HG03354 (cell line): ENCODE data around the gene C1QA.
"Not testable (repeated sequence)": the region's sequence is repeated elsewhere in the genome, so short reads cannot be mapped to it uniquely, and the experiment has no call there.

Experiments
- ATAC-seq: cut with Tn5 transposase; IDR thresholded peaks from one replicate; pipeline ENCODE4 v1.9.1; 2021; ENCODE audit warnings: mild to moderate bottlenecking; ENCODE audit not compliant: unreplicated experiment, poor library complexity, severe bottlenecking

Gene C1QA

DNA sequence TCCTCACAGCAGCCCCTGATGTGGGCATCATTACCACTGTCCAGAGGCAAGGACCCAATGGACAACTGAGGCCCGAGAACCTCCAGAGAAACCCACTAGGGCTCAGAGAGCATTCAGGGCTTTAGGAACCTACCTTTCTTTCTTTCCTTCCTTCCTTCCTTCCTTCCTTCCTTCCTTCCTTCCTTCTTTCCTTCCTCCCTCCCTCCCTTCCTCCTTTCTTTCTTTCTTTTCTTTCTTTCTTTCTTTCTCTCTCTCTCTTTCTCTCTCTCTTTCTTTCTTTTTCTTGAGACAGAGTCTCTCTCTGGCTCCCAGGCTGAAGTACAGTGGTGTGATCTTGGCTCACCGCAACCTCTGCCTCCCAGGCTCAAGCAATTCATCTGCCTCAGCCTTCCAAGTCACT is 32.4 kb downstream of the C1QA start:
- ATAC-seq = not testable (repeated sequence)

DNA sequence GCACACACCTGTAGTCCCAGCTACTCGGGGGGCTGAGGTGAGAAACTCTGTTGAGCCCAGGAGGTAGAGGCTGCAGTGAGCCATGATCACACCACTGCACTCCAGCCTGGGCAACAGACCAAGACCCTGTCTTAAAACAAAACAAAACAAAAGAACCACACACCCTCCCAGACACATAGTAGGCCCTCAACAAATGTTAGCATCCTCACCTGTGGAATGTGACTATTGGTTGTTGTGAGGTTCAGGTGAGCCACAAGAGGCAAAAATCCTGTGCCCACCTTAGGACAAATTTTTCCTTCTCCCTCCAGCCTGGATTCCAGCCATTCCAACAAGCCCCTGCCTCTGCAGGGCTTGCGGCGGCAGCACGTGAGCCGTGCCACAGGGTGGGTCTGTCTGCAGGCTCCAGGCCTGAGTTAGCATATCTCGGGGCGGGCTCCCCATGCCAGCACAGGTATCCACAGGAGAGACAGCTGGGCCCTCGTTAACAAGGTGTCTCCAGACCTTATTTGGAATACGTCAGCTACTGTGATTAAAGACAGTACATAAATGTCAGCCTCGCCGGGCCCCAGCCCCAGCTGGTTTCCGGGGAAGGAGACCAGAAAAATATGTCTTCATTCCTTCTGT is 34.0 kb downstream of the C1QA start:
- no peak for ATAC-seq

DNA sequence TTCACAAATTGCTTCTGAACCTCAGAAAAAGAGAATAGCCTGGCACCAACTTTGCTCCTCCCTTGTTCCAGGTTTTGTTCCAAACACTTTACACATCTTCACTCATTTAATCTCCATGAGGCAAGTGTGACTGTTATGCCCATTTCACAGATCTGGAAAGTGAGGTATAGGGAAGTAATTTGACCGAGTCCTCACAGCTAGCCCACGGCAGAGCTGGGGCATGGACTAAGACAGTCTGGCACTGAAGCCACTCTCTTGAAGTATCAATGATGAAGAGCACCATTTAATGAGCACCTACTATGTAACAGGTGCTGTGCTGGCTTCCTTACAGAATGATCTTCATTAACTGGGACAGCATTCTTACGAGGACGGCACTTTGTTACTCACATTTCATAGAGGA is 35.6 kb downstream of the C1QA start:
- ATAC-seq = no peak

DNA sequence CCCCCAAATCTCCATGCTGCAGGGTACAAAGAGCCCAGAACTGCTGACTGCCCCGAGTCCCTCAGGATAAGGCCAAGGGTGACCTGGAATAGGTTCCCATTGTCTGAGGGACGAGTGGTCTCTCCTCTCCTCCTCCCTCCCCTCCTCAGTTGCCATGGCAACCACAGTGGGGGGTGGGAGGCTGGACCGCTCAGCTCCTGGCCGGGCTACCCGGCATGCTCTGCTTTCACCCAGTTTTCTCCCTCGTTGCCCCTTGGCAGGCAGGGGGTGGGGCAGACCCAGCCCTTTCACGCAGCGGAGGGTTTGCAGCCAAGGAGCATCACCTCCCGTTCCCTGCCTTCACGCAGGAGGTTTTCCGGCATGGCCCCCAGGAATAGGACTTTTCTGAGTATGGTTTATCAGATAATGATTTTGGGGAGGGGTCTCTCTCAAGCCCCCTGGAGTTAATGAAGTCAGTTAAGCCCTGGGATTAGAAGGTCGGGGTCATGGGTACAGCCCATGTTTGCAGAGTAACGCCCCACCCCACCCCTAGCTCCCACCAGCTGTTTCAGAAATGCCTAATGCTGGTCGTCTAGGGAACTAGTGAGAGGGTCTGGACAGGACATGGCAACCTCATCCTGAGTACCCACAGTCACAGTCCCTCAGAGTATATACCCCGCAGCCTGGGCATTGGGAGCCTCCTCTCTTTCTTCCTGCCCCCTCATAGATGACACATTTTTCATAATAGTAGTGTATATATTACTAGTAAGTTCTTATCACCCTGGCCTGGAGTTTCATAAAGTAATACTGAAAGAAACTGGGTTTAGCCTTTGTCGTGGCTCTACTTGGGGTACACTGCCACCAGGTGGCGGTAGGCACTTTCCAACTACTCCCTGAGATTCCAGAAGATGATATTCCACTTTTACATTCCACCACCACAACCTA is 37.3 kb downstream of the C1QA start:
- ATAC-seq = no peak

DNA sequence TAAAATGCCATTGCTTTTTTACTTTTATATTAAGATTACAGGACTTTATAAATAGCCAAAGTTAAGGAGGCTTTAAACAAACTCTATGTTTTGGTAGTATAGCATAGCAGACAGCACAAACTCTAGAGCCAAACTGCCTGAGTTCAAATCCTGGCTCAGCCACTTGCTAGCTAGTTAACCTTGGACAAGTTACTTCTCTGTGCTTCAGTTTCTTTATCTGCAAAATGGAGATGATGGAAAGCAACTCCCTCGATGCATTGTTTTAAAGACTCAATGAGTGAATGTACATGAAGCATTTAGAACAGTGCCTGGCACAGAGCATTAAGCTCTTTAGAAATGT is 38.0 kb downstream of the C1QA start:
- no peak for ATAC-seq

DNA sequence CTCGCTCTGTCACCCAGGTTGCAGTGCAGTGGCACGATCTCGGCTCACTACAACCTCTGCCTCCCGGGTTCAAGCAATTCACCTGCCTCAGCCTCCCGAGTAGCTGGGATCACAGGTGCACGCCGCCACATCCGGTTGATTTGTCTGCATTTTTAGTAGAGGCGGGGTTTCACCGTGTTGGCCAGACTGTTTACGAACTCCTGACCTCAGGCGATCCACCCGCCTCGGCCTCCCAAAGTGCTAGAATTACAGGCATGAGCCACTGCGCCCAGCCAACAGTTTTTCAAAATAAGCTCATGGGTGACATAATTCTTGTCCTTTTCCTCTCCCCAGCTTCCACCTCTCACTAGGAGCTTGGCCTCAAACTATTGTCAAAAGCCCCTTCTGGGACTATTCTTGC is 39.7 kb downstream of the C1QA start:
- ATAC-seq = not testable (repeated sequence)

DNA sequence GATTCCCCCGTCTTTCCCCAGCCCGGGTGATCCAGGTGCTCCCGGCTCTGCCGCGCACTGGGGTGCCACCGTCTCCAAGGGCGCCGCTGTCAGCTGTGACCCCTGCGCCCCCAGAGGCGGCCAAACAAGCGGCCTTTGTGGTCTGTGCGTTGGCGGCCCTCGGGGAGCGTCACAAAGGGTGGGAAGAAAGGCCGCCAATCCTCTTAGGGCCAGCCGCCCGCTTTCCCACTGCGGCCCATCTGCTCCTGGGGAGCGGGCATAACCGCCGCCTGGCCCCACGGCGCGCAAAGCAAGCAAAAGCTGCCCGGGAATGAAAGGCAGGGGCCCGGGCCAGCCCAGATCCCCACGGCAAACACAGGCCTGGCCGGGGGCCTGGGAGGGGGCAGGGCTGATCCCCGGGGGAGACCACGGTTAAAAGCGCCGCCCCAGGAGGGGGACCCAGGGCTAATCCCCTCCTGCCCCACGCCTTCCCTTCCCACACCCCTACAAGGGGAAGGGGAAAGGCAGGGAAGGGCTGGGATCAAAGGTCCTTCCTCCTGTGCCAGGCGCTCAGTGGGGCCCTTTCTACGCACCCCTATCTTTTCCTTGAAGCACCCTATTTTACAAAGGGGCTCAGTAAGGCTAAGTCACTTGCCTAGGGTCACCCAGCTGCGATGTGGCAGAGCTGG is 40.6 kb downstream of the C1QA start:
- no peak for ATAC-seq

DNA sequence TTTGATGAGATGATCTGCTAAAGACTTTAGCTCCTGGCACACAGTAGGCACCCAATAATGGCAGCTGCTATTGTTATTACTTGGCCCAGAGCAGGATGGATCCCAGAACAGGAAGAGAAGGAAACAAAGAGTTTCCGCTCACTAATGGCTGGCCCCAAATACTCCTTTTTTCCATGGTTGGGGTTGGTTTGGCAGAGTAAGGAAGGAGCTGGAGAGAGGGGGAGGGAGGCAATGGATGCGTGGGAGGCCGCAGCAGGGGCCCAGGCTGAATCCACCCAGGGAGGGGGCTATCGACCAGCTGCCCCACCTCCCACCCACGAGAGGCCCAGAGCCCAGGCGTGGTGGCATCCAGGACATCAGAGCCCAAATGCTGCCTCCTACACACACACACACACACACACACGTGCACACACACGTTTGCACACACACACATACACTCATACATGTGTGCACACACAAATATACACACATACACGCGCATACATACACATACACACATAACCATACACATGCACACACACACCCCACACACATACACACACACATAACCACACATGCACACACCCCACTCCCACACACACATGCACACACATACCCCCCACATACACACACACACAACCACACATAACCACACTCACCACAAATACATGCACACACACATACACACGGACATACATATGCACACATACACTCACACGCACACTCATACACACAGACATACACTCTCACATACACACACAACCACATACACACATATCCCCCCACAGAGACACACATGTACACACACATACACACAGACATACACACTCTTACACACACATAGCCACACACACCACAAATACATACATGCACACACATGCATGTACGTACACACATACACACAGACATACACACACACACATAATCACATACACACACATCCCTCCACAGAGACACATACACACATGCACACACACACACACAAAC is 41.8 kb downstream of the C1QA start:
- ATAC-seq = no peak

DNA sequence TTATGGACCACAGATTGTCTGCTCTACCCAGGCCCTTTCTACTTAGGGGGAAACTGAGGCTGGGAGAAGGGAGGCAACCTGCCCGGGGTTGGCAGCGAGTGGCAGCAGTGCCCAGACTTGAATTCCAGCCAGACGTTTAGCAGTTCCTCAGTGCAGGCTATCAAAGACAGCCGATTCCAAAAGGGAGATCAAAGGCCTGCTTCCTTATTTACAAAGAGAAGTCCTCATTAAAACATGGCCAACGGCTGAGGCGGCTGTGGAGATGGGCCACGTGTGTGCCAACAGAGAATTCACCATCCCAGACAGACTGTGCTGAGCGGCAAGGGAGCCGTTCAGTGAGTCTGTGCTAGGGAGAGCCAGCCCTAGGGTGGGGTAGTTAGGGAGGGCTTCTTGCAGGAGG is 44.3 kb downstream of the C1QA start:
- ATAC-seq = no peak

DNA sequence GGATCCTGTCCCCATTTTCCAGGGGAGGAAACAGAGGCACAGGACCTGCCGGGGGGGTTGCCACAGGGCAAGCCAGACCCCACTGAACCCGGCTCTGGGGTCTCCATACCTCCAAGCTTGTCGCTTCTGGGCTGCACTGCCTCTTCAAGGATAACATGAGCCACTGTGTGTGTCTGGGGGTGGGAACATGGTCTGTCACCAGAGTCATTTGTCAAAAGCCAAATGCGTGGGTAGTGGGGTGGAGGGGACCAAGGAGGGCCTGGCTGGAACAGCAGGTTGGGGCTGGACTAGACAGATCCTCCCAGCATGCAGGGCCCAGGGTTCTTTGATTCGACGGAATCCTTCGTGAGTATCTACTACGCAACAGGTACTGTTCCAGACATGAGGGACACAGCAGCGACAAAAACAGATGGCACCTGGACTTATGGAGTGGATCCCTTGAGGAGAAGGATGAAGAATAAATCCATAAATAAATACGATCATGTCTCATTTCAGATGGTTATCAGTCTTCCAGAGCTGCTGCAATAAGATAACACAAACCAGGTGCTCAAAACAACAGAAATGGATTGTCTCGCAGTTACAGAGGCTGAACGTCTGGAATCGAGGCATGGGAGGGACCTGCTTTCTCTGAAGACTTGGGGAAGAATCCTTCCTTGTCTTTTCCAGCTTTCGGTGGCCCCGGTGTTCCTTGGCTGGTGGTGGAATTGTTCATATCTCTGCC is 45.3 kb downstream of the C1QA start:
- ATAC-seq = no peak

DNA sequence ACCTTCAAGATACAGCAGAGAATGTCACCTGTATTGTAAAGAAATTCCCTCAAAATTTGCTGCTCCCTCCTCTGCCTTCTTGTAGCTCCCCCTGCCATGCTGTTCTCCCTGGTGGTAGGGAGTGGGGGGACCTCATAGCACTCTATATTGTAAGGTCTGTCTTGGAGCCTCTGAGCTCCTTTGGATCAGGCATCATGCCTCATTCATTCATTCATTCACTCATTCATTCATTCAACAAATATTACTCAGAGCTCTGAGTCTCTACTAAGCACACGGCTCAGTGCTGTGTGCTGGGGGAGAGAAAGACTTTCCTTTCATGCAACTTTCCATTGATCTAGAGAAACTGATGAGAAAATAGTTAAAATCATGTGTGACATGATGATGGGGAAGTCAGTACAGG is 47.1 kb downstream of the C1QA start:
- no peak for ATAC-seq

DNA sequence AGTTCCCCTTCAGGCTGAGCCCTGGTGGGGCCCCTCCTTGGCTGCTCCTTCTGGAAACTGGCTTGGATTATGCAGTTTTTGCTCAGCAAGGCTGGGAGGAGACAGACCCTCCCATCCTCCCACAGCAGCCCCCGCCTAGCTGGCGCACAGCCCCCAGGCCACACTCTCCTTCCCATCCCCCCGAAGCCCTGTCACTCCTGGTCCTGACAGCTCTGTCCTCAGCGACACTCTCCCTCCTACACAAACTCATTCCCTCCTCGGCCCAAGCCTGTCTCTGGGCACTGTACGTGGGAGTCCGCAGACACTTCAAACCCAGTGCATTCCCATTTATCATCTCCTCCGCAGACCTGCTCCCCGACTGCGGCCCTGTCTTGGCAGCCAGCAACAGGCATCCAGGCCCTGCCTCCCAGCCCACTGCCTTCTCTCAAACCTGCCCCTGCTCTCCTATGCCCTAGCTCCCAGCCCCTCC is 49.2 kb downstream of the C1QA start:
- ATAC-seq = no peak

DNA sequence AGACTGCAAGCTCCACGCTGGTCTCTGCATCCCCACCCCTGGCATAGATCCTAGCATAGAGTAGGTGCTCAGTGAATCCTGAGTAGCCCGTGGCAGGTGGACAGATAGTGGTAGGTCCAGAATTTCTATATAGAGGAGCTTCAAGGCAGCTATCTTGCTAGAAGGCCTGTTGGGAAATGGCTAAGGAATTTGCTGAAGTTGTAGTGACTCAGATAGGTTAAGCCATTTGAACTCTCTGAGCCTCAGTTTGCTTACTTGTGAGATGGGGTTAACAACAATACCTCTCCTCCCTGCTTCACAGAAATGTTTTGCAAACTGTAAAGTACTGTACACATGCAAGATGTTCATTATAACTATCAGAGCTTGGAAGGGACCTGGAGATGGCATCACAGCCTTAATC is 50.8 kb downstream of the C1QA start:
- no peak for ATAC-seq

DNA sequence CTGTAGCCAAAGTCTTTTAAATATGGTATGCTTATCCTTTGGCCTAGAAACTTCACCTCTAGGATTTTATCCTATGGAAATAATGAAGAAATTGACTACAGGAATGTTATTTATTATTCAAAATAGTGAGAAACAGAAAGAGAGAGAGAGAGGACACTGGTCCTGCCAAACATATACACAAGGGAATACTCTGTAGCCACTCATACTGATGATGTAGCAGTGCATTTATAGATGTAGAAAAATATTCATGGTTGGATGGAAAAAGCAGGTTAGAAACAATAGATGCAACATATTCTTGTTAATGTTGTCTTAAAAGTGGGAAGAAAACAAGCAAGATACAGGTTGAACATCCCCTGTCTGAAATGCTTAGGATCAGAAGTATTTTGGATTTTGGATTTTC is 52.0 kb downstream of the C1QA start:
- no peak for ATAC-seq
